Brain microvascular endothelial cell (primary cell): ENCODE measurements around the gene C6orf163.
"Not testable (repeated sequence)": the region's sequence is repeated elsewhere in the genome, so short reads cannot be mapped to it uniquely, and the experiment has no call there.

ENCODE experiments used
- DNase-seq: peaks from one replicate; pipeline ENCODE4 v3.0.0-alpha.2; 2020
- H3K27ac ChIP-seq: fragments of 250-450 bp; sonication (Bioruptor Pico); 2 replicates; pipeline ENCODE4 v1.5.1; 2020; ENCODE audit warnings: mild to moderate bottlenecking, moderate library complexity
- H3K27me3 ChIP-seq: fragments of 250-450 bp; sonication (Bioruptor Pico); replicated peaks from 2 replicates; pipeline ENCODE4 v1.5.1; 2020; ENCODE audit warnings: mild to moderate bottlenecking
- H3K36me3 ChIP-seq: fragments of 250-450 bp; sonication (Bioruptor Pico); replicated peaks from 2 replicates; pipeline ENCODE4 v1.5.1; 2020; ENCODE audit warnings: mild to moderate bottlenecking
- H3K4me3 ChIP-seq: 2 replicates; pipeline ENCODE4 v1.5.1; 2011; ENCODE audit warnings: low read depth, mild to moderate bottlenecking, control low read depth, low read length, moderate library complexity
- CTCF ChIP-seq: IDR thresholded peaks from 2 replicates; pipeline ENCODE4 v1.5.1; 2011; ENCODE audit warnings: low read depth, mild to moderate bottlenecking, moderate library complexity, low read length, control low read depth, inconsistent platforms; ENCODE audit errors: missing control alignments
- in situ Hi-C: cut with HindIII; loops from 2 replicates; pipeline ENCODE4 v1.10.0; 2017; ENCODE audit warnings: low sequenced_read_pairs, low pct_ligation_motif_present

Gene C6orf163

GRCh38 chr6:87344731-87345130, at the start of gene C6orf163:
TSS of gene C6orf163 (plus strand) at chr6:87344813. CDS start at chr6:87345100, 287 bp downstream.
- Histone ChIP-seq H3K27me3 (no peaks in the 10 kb centered on the region), H3K36me3 (no peaks in the 10 kb centered on the region), H3K4me3 (no peak within 1 kb of the TSS), H3K27ac (no peak within 1 kb of the TSS)
- in situ Hi-C loops: no loop called here
- DNase-seq: no peak
- TF ChIP-seq CTCF: no peak

GRCh38 chr6:87297119-87297518, 47.5 kb upstream of the C6orf163 start:
- no peak overlapping the region for H3K4me3 ChIP-seq
- TF ChIP-seq CTCF: no peak
- no peaks in the 10 kb centered on the region for H3K36me3 ChIP-seq
- peaks cover 3% of the 10 kb centered on the region for H3K27me3 ChIP-seq
- peak; percentile 40 for DNase-seq
- no peak overlapping the region for H3K27ac ChIP-seq
- in situ Hi-C loops: no loop called here

GRCh38 chr6:87301277-87301676, 43.3 kb upstream of the C6orf163 start:
- DNase-seq, in situ Hi-C loops, H3K27me3 ChIP-seq, H3K4me3 ChIP-seq, H3K36me3 ChIP-seq, H3K27ac ChIP-seq: not testable (repeated sequence)

- no peak for DNase-seq
- Histone ChIP-seq H3K4me3 (no peak overlapping the region), H3K27me3 (no peaks in the 10 kb centered on the region), H3K27ac (no peak overlapping the region), H3K36me3 (no peaks in the 10 kb centered on the region)
- no peak for TF ChIP-seq CTCF
- in situ Hi-C loops: no loop called here
These were observed 35.6 kb upstream of the C6orf163 start for GRCh38 chr6:87308970-87309369.

GRCh38 chr6:87312860-87313259, 31.8 kb upstream of the C6orf163 start:
- no peak for DNase-seq
- Histone ChIP-seq H3K27ac (no peak overlapping the region), H3K36me3 (no peaks in the 10 kb centered on the region), H3K27me3 (peaks cover 3% of the 10 kb centered on the region), H3K4me3 (no peak overlapping the region)
- TF ChIP-seq CTCF: no peak
- in situ Hi-C loops: no loop called here

GRCh38 chr6:87315071-87315470, 29.5 kb upstream of the C6orf163 start:
- H3K36me3 ChIP-seq: no peaks in the 10 kb centered on the region
- no peak for DNase-seq
- H3K27me3 ChIP-seq: peaks cover 3% of the 10 kb centered on the region
- no peak for TF ChIP-seq CTCF
- H3K27ac ChIP-seq: no peak overlapping the region
- H3K4me3 ChIP-seq: no peak overlapping the region
- in situ Hi-C loops: no loop called here
